Posterior cingulate gyrus (tissue), 11 donors: ENCODE data around the gene TPM2.
A peak's percentile ranks its signal among the peaks of the same experiment; 100 is the strongest.

Source experiments
- DNase-seq, 10 donors: peaks; one replicate each; pipeline versions ENCODE4 v3.0.0 to v3.0.0-alpha.2; 2020 to 2021; ENCODE audit warnings: mixed read lengths in 3 of 10
- intact Hi-C: fragments of 100-400 bp; cut with DNase I; formaldehyde crosslinking; loops from one replicate; pipeline ENCODE4 v1.15.1; 2023

Gene TPM2

GRCh38 chr9:35682051-35682450 lies 7.7 kb downstream of the TPM2 start:
- peak in 2 of 10 donors; percentile 39 to 49 for DNase-seq
- intact Hi-C loops: no loop called here

- DNase-seq: peak in 2 of 10 donors; percentile 24 to 47
- intact Hi-C loops: no loop called here
These were observed 8.3 kb downstream of the TPM2 start for GRCh38 chr9:35681341-35682002.

- DNase-seq: peak in 2 of 10 donors; percentile 38 to 48
- intact Hi-C loops: no loop called here
These were observed 9.2 kb downstream of the TPM2 start for GRCh38 chr9:35680331-35681105.

GRCh38 chr9:35679766-35680330 lies 9.9 kb downstream of the TPM2 start:
- DNase-seq: peak in 3 of 10 donors; percentile 30 to 61 (median 35)
- intact Hi-C loops: no loop called here

GRCh38 chr9:35679091-35679490 lies 10.6 kb downstream of the TPM2 start:
- intact Hi-C loops: no loop called here
- DNase-seq: peak in 2 of 10 donors; percentile 3 to 57

- DNase-seq: peak in 7 of 10 donors; percentile 30 to 91 (median 42)
- intact Hi-C loops: no loop called here
These were observed 13.9 kb downstream of the TPM2 start for GRCh38 chr9:35675732-35676392.

GRCh38 chr9:35675204-35675603 lies 14.5 kb downstream of the TPM2 start:
- intact Hi-C loops: no loop called here
- DNase-seq: peak in 3 of 10 donors; percentile 10 to 31 (median 14)

- DNase-seq: peak in 1 of 10 donors; percentile 45
- intact Hi-C loops: no loop called here
These were observed 15.7 kb downstream of the TPM2 start for GRCh38 chr9:35674025-35674361.

- peak in 4 of 10 donors; percentile 45 to 88 (median 78) for DNase-seq
- intact Hi-C loops: no loop called here
These were observed 16.3 kb downstream of the TPM2 start, which contains the start of gene CA9 for GRCh38 chr9:35673132-35674024. Gene CA9 (plus strand): TSS chr9:35673928. CDS start chr9:35673960, 32 bp downstream.

GRCh38 chr9:35669331-35670145 lies 20.2 kb downstream of the TPM2 start:
- intact Hi-C loops: no loop called here
- peak in 2 of 10 donors; percentile 6 to 29 for DNase-seq

GRCh38 chr9:35667939-35668338 lies 21.8 kb downstream of the TPM2 start:
- peak in 1 of 10 donors; percentile 18 for DNase-seq
- intact Hi-C loops: no loop called here

GRCh38 chr9:35666549-35666948 lies 23.2 kb downstream of the TPM2 start:
- peak in 1 of 10 donors; percentile 15 for DNase-seq
- intact Hi-C loops: no loop called here

- intact Hi-C loops: no loop called here
- DNase-seq: no peak
These were observed 23.7 kb downstream of the TPM2 start for GRCh38 chr9:35666045-35666444.

- intact Hi-C loops: no loop called here
- no peak for DNase-seq
These were observed 24.3 kb downstream of the TPM2 start for GRCh38 chr9:35665471-35665818.

GRCh38 chr9:35664531-35665470 lies 24.9 kb downstream of the TPM2 start, which contains the start of gene ARHGEF39:
Gene ARHGEF39 (minus strand): TSS chr9:35665195. CDS start chr9:35665169, 26 bp downstream.
- peak; percentile 55 to 95 (median 73) for DNase-seq
- intact Hi-C loops: no loop called here

GRCh38 chr9:35662437-35662836 lies 27.3 kb downstream of the TPM2 start:
- intact Hi-C loops: no loop called here
- peak in 1 of 10 donors; percentile 77 for DNase-seq

GRCh38 chr9:35661756-35662350 lies 27.9 kb downstream of the TPM2 start:
- DNase-seq: peak in 1 of 10 donors; percentile 29
- intact Hi-C loops: no loop called here
